ENCODE results near the gene CIAO2A.
"Not testable (repeated sequence)": the region's sequence is repeated elsewhere in the genome, so short reads cannot be mapped to it uniquely, and the experiment has no call there.

Gene CIAO2A

GRCh38 chr15:64112073-64112772 lies 18.6 kb upstream of the CIAO2A start:
- no peak for DNase-seq (ENCODE audit: low spot score)

GRCh38 chr15:64111679-64112050 lies 18.0 kb upstream of the CIAO2A start:
- DNase-seq (ENCODE audit: low spot score): no peak

- no peak for DNase-seq (ENCODE audit: low spot score)
Observed at GRCh38 chr15:64110950-64111678, 17.5 kb upstream of the CIAO2A start.

GRCh38 chr15:64110108-64110701 lies 16.6 kb upstream of the CIAO2A start:
- DNase-seq (ENCODE audit: low spot score): not testable (repeated sequence)

GRCh38 chr15:64107337-64107736 lies 13.7 kb upstream of the CIAO2A start:
- no peak for DNase-seq (ENCODE audit: low spot score)

GRCh38 chr15:64105113-64105704 lies 11.6 kb upstream of the CIAO2A start:
- no peak for DNase-seq (ENCODE audit: low spot score)

- no peak for DNase-seq (ENCODE audit: low spot score)
Observed at GRCh38 chr15:64102497-64102896, 8.9 kb upstream of the CIAO2A start.

GRCh38 chr15:64100958-64101357 lies 7.3 kb upstream of the CIAO2A start:
- no peak for DNase-seq (ENCODE audit: low spot score)

GRCh38 chr15:64099379-64099778 lies 5.7 kb upstream of the CIAO2A start:
- no peak for DNase-seq (ENCODE audit: low spot score)

GRCh38 chr15:64096668-64097384 lies 3.2 kb upstream of the CIAO2A start:
- DNase-seq (ENCODE audit: low spot score): no peak

GRCh38 chr15:64095795-64096667 lies 2.4 kb upstream of the CIAO2A start, which contains the start of gene SNX1:
Gene SNX1 (plus strand): TSS chr15:64095982. CDS start chr15:64096014, 32 bp downstream.
- peak; percentile 92 for DNase-seq (ENCODE audit: low spot score)

GRCh38 chr15:64095431-64095794 lies 1.8 kb upstream of the CIAO2A start:
- no peak for DNase-seq (ENCODE audit: low spot score)

- DNase-seq (ENCODE audit: low spot score): peak; percentile 61
Observed at GRCh38 chr15:64092864-64093626, 593 bp downstream of the CIAO2A start.

GRCh38 chr15:64092075-64092820 lies 1.4 kb downstream of the CIAO2A start:
- no peak for DNase-seq (ENCODE audit: low spot score)

GRCh38 chr15:64090527-64090926 lies 3.1 kb downstream of the CIAO2A start:
- DNase-seq (ENCODE audit: low spot score): no peak

- no peak for DNase-seq (ENCODE audit: low spot score)
Observed at GRCh38 chr15:64089543-64090280, 3.9 kb downstream of the CIAO2A start.

- DNase-seq (ENCODE audit: low spot score): no peak
Observed at GRCh38 chr15:64082757-64083156, 10.9 kb downstream of the CIAO2A start.

- DNase-seq (ENCODE audit: low spot score): not testable (repeated sequence)
Observed at GRCh38 chr15:64073496-64073895, 20.1 kb downstream of the CIAO2A start.

GRCh38 chr15:64072812-64073211 lies 20.8 kb downstream of the CIAO2A start:
- DNase-seq (ENCODE audit: low spot score): no peak

Measured in iPS-NIHi11 (cell line).